T-helper 22 cell (primary cell): ENCODE measurements around the gene UBASH3B.

ENCODE experiments used
- DNase-seq: peaks from one replicate; pipeline ENCODE4 v3.0.0-alpha.2; 2020; ENCODE audit warnings: low read depth

The UBASH3B gene

DNA sequence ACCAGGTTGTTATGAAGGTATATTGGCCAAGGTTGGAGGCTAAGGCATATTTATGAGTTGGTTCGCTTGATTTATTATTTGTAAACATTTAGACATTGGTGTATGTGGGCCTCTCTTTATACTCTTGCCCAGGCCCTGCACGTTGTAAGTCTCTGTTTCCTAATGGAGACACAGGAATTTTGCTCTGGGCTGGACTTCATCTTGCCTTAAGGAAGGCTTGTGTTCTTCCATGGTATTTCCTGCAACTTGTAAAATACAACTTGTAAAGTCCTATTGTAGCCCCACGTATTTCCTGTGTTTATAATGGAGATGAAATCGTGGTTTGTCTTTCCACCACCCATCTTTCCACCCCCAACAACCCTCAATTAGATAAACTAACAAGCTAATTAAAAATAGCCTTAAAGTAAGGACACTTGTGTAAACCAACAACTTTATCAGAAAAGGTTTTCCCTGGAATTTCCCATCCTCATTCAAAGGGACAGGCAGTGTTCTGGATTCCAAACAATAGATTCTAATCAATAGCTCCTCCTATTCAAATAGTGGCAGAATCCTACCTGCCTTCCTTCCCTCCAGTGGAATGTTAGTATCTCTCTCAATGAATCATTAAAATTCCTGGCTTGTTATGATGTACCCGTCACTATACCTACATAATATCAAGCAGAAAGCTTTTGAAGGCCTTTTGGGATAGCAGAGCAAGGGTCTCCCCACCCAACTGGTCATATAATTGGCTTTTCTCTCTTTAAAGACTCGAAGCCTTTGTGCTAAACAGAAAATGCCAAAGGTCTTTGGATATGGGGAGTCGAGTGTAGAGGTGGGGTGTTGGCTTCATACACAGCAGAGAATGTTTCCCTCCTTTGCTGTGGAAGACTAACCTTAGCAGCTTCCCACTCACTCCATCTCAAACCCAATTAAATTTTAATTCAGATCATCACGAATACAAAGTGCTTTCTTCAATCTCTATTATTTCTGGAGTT is 77.1 kb downstream of the UBASH3B start:
- no peak for DNase-seq

DNA sequence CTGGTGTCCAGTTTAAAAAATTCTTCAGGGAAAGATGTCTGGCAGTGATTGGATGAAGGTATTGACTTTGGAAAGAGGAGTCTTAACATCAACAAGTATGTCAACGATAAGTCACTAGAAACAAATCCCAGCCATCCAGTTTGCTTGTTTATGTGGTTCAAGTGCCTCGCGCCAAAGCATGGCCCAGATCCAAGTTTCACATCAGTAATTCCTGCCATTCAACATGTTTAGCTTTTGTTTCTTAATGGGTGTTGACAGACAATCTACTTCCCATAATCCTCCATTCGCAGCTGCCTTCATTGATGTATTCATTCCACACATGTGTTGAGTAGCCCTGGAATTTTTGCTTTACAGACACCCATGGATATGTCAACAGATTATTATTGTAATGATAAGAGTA is 77.8 kb downstream of the UBASH3B start:
- DNase-seq: no peak

DNA sequence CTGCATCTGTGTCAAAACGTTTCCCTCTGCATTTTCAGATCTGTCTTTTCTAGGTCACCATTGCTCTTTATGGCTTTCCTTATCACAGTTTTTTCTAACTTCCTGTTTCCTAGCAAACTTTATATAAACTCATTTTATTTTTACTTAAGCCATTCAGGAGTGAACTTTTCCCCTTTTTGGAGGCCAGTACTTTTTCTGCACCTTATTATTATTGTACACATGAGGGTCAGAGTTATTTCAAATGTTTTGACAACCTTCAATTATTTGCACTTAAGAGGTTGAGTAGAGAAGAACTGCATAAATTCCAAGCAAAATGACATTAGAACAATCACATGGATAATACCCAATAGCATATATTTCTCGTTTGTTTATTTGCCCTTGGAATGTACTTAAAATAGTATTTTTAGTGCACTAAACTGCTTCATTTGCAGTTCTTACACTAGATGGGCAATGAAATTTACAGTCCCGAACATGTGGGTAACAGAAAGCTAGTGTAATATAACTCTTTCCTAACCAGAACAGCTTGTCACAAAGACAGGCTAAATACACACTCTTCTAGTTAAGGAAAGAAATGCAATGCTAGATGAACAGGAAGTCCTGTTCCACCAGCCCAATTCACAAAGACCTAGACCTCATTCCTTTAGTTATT is 79.5 kb downstream of the UBASH3B start:
- DNase-seq: no peak

DNA sequence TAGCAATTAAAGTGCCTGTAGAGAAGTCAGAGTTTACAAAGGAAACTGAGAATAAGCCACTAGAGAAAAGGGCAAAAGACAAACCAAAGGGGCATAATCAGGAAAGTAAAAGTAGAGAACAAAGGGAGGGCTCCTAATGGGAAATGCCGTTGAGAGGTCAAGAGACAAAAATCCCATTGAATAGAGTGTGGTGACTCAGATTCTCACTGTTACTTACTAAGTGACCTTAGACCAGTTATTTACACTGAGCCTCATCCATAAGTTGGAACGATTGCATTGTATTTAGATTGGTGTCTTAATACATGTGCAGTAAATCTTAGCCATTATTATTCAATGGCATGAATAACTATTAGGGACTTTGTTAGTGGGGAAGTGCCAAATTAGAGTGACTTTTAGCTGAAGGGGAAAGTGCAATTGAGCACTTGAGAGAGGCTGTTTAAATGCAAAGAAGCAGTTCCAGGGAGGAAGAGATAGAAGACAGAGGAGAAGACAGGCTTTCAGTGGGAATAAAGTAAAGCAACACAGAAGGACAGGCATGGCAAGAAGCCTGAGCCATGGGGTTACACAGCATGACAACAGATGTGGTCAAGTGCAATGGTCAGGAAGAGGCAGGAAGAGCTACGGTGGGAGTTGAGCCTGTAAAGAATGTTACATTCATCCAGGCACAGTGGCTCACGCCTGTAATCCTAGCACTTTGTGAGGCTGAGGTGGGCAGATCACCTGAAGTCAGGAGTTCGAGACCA is 82.6 kb downstream of the UBASH3B start:
- no peak for DNase-seq

DNA sequence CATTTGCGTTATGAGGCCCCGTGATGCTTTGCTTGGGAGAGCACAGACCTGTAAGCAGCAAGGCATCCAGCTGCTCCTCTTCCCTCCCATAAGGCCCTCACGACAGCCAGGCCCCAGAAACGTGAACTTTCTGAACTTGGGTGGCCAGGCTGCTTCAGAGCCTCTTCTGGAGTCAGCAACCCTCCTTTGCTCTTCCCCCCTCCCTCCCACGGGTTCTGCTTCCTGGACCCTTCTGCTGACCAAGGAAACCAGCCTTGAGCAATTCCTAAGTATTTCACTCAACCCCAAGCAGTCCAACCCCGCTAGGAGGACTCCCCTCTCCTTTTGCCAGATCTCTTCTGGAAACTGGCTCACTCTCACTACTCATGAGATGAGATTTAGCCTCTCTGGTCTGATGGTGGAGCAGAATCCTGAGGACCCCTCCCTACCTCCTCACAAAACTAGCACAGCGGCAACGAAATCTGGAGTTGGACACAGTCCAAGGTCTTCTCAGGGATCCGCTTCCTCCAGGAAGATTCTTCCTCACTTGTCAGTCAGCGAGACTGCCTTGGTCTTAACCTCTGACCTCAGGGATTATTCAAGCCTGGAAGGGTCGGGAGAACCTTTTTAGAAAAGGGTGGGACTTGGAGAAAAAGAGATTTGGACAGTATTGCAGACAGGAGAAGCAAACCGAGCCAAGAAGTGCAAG is 86.2 kb downstream of the UBASH3B start:
- no peak for DNase-seq

DNA sequence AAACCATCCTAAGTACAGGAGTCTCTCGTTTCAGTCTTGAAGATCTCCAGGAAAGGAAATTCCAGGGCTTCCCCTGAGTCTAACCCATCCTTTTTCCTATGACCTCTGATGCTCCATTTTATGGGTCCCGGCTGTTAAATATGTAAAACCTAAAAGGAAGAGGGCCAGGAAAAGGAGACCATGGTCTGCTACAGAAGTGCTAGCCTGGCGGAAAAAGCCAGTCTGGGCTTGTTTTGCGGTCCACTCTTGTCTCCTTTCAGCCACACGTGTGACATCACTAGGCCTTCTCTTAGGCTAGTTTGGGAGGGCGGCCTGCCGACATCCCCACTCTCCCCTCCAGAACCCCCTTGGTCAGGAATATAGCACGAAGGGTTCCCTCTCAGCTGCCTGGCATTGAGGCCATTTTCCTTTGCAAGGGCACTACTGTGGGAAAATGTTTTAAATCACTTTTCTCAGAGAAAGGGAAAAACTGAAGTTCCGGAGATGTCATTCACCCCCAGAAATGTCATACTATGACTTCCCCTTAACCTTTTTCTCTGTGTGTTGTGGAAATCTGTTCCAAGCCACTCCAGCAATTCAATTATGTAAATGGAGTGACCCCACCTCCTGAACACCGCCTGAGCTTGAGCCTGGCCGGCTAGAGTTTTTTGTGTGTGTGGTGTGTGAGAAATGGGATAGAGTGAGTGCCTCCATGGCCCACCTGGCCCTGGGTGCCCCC is 86.9 kb downstream of the UBASH3B start:
- no peak for DNase-seq

DNA sequence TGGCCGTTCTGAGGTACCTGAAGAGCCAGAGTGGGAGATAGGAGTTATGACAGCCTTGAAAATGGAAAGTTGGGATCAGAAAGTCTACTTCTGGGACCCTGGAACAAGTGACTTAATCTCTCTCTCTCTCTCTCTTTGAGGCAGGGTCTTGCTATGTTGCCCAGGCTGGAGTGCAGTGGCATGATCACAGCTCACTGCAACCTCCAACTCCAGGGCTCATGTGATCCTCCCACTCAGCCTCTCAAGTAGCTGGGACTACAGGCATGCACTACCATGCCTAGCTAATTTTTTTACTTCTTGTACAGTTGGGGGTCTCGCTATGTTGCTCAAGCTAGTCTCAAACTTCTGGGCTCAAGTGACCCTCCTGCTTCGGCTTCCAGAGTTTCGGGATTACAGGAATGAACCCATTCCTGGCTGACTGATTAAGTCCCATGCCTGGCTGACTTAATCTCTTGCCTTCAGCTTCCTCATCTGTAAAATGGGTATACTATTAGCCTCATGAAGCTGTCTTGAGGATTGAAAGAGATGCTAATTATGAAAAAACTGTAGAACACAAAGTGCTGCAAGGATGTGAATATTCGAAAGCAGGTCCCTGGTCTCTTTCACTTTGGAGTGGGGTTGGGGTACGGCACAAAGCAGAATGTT is 87.7 kb downstream of the UBASH3B start:
- no peak for DNase-seq

DNA sequence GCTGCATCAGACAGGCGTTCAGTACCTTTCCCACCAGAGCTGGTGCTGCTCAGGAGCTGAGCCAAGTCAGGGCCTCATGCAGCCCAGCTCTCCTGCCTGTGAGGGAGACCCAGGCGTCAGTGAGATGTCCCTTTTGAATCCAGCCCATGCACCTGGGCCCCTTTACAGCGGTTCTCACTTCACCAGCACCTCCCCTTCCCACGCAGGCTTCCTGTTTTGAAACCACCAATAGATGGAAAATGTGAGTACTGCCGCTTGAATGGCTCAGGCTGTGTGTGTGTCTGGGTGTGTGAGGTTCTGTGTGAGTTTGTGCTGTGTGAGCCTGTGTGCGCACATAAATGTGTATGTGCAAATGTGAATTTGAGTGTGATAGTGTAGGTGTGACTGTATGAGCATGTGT is 88.4 kb downstream of the UBASH3B start:
- DNase-seq: peak; percentile 56

DNA sequence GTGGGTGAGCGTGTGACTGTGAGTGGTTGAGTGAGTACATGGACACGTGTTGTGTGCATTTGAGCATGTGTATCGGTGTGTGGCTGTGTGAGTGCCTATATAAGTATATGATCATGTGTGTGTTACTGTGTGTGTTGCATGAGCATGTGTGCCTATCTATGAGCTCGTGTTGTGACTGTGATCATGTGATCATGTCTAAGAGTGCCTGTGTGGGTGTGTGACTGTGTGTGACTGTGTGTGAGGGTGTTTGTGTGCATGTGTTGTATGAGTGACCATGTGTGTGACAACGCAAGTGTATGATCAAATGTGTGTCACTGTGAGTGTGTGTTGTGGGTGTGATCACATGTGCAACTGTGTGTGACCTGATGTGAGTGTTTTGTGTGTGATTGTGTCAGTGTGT is 88.8 kb downstream of the UBASH3B start:
- DNase-seq: no peak

DNA sequence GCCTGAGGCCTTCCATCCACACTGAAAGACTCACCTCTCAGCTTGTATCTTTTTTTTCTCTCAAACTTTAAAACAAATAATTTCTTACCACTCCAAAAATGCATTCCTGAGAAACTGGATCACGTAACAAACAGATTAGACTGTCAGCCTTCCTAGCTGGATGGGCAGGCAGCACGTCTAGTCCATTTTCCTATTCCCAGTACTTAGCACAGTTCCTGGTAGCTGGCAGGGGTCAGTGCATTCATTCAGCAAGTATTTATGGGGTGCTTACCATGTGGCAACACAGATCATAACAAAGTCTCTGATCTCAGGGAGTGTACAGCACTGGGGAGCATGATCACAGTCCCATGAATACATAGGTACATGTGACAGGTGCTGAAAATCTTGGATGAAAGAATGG is 89.6 kb downstream of the UBASH3B start:
- DNase-seq: no peak

DNA sequence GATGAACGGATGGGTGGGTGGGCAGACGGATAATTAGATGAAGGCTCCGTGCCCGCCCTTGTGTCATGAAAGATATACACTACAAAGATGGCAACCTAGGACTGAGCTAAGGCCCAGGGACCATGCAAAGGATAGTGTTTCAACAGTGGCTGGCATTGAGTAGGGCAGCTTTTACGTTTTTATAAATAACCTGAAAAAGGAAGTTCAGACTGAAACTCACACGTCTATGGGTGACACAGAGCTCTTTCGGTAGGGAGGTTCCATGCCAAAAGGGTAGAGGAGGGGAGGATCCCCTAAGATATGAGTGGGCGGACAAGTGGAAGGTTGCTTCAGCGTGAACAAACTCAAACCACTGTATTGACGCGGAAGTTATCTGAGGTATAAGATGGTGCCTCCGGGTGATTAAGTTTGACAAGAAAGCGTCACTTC is 90.5 kb downstream of the UBASH3B start:
- DNase-seq: peak; percentile 13

DNA sequence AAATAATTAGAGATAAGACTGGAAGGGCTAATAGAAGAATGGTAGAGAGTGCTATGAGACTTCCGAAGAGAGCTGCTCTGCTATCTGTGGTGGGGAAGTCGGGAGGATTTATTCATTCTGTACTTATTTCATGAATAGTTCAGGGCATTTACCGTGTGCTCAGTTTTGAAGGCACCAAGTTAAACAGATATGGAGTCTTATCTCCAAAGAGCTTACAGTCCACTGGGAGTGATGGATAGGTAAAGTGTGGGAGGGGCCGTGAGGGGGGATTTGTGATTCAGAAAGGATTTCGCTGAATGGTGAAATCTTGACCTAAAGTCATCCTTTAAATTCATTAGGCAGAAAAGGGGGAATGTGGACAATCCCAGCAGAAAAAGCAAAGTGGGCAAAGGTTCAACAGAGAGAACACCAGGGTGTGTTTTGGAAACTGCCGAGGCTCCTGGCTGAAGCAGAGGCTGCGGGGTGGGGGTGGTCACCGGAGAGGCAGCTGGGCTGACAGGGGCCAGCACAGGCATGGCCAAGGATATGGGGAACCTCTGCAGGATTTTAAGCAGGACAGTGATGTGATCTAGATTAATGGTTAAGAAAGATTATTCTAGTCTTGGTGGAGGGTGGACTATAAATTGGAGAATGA is 91.2 kb downstream of the UBASH3B start:
- DNase-seq: no peak

DNA sequence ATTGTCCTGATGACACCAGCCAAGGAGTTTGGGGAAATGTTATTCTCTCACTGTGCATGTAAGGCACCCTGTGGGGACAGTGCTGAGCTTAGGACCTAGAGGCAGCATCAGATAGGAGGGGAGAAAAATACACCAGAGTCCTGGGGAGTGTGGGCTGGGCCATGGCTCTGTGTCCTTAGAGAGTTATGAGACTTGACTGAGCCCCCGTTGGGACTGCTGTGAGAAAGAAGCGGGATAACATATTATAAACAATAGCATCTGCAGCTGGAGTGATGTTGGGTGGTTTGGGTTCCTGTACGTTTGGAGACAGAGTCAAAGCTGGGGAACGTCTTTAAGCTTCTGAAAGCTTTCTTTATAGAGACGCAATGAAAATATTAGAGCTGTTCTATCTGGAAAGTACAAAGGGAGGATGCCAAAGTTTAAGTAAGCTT is 91.8 kb downstream of the UBASH3B start:
- DNase-seq: no peak

DNA sequence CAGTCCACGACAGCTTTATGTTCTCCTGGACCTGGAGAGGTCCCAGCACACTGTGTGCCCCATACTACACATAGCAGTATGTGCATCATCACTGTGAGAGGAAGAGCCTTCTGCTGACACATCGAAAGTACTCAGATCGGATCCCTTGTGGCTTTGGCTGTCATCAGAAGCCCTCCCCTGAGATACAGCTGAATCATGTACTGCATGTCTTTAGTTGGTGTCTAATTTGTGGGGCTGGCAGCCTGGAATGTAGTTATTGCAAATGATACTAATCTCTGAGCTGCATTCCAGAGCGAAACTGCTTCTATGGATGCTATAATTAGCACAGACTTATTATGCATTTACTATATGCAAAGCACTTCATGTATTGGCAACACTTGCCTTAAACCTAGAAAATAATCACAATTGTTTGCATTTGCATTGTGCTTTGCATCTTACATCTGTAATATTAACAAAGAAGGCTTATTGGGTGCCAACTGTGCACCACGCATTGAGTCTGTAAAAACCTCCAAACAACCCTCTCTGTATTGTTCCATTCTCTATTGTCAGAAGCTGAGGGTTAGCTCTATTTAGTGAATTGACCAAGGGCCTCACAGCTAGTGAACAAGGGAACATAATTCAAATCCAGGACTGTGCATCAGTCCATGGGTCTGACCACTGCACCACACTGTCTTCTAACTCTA is 93.6 kb downstream of the UBASH3B start:
- DNase-seq: no peak

DNA sequence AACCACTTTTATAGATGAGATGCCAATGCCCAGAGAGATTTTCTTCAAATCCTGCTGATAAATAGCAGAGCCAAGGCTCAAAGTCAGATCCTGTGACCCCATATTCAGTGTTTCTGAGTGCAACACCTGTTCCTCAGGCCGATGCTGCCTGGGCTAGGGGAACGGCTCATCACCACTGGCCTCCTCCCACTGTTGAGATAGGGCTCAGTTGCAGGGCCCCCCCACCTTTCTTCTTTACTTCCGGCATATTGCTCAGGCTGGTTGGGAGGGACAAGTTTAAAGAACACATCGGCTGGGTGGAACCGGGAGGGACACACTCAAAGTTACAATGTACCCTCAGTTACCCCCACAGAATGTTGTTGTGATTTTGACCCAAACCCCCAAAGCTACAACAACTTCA is 94.5 kb downstream of the UBASH3B start:
- DNase-seq: no peak

DNA sequence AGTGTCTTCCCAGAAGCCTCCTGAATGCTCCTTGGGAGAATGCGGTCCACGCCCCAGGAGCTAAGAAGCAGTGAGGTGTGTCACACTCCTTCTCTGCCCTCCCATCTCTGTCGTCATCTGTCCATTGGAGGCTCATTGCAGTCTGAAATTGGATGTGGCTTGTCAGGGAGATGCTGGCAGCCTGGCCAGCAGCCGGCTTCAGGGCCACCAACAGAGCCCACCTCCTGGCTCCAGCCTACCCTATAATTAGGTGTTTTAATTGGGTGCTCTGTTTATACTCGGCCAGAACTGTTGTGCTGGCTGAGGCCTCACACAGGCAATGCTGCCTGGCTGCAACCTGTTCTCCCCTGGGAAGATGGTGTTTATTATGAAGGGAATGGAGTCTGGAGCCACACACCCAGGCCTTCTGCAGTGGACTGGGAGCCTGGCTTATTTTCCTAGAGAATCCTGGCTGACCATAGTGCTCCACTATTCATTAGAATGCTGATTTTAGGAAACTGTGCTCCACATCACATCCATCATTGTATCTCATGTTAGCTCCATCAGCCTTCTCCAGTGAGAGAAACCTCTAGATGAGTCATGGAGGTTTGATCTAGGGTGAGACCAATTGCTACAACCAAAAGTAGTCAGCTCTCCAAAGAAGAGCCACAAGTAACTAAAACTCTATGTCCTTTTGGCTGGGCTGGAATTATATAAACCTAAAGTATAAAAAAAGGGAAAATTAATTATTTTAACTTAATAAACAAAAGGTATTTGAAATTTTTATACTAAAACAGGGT is 96.0 kb downstream of the UBASH3B start:
- no peak for DNase-seq

DNA sequence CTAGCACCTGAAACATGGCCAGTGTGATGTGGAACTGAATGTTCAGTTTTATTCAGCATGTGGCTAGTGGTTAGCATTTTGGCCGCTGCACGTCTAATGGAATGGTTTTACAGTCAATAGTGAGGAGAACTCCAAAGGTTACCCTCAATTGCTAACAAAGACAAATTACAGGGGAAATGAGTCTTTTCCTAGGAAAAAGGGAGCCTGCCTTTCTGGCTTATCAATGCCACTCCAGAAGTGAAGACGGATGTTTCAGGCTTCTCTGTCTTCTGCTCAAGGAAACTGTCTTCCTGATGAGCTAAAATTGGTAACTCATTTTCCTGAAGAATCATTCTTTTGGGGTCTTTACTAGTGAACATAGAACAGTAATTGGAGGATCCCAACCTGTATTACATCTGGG is 98.5 kb downstream of the UBASH3B start:
- DNase-seq: no peak

DNA sequence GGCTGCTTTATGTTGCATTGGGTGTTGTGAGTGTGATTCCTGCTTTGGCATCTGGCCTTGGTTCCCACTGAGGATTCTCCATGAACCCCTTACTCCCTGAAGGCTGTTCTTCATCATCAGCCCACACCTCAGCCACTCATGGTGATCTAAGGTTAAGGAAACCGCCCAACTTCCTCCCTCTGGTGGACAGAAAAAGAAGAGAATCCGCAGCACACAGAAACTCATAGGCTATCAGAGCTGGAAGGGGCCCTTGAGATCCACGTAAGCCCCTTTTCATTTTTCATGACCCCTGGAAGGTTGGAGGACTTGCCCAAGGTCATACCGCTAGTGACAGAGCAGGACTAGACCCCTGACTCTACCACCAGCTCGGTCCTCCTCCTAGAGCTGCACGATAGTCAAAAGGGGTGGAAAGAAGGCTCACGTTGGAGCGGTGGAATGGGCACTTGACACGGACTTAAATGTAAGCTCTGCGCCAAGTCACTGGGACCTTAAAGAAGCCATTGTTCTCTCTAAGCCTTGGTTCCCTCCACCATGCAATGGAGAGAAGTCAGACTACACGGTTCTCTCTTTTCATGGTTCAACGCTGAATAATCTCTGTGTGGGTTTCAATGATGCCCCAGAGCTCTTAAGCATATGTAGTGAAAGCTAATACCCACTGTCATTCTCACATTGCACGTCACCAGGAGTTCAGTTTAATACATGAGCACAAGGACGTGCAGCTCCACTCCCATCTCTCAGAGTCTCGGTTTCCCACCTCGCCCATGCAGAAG is 99.2 kb downstream of the UBASH3B start:
- no peak for DNase-seq
